AG08396 (cell line): ENCODE results near the gene C16orf90.

Experiments
- DNase-seq: peaks from one replicate; pipeline ENCODE4 v3.0.0; 2012; ENCODE audit warnings: low spot score, mixed read lengths

C16orf90 gene

DNA sequence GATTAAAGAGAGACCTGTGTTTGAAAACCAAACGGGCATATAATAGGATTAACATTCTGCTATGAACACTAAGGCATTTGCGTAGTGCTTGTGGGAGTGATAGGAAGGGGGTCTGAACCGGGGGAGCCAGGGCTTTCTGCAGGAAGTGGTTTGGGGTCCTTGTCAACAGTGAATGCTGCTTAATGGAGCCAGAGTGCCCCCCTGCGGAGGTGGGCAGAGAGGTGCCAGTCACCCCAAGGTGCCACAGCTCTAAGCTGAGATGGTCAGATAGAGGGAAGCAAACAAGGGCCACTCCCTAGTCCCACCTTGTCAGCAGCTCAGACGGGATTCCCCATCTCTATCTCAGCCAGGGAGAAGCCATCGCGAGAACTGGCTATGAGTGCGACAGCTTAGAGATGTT is 34.1 kb downstream of the C16orf90 start:
- DNase-seq, result no peak

DNA sequence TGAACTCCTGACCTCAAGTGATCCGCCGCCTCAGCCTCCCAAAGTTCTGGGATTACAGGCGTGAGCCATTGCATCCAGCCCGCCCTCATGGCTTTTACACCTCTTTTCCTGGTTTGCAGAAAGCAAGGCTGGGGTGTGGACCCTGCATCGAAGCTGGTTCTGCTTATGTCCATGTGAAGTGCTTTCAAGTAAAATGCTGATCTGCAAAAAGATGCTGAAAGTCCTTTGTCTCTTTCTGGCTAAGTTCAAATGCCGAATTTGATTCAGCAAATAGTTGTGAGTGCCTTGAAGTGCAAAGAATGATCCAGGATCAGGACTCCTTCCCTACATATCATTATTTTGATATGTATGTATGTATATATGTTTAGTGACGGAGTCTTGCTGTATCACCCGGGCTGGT is 34.7 kb downstream of the C16orf90 start:
- DNase-seq, result no peak

DNA sequence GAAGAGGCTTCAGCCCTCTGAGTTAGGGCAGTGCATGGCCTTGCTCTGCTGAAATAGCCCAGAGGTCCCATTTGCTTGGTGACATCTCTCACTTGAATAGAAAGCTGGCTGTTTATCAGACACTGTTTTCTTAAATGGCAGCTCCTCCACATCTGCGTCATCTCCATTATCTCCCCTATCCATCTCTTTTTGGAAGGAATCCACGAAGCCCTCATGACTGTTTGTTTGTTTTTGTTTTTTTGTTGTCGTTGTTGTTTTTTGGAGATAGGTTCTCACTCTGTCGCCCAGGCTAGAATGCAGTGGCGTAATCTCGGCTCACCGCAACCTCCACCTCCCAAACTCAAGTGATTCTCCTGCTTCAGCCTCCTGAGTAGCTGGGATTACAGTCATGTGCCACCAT is 35.2 kb downstream of the C16orf90 start:
- DNase-seq, result no peak

DNA sequence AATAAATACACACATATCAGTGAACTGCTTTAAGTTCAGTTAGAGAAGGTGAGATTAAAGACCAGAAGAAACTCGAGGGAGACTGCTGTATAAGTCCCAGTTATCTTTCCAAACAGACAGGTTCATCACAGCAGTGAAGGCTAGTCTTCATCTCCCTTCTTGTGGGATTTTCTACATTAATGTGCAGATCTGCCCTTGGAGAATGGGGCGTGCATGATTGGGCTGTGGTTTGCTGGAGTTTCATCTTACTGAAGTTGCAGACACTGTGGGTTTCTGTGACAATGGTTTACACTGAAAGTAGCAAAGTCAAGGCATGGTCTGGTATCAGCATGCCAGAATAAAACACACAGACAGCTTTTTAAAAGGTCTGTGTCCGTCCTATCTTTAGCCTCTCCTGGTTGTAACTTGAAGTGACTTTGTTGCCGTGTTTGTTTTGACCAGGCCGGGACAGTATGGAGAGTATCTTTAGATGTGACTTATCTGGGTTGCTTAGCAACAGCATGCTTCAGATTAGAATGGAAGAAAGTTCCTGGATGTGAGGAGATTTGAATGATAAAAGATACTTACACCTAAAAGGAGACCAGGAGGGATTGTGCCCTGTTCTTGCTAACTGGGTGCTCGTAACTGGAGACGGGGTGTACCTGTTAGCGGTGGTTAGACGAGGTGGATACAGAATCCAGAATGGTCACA is 35.7 kb downstream of the C16orf90 start:
- DNase-seq, result no peak

DNA sequence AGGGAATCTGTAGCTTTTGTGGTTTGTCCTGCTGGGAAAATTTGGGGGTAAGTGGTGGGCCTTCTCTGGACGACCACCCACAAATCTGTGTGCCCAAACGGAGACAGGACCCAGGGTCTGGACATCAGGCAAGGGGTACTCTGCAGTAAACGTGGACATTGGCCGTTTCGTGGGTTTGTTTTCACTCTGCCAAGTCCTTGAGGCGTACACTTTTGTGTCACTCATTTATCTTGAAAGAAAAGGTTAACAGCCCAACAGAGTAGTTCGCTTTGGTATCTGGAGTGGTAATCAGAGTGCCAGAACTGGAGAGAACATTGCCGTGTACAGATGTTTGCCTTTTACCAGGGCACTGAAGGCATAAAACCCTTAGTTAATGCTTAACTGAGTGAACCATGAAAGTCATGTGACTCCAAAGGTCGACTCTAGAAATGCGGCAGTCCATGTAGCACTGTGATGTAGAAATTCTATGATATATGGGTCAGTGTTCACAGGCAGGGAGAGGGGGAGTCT is 36.4 kb downstream of the C16orf90 start:
- DNase-seq, result peak; percentile 47

DNA sequence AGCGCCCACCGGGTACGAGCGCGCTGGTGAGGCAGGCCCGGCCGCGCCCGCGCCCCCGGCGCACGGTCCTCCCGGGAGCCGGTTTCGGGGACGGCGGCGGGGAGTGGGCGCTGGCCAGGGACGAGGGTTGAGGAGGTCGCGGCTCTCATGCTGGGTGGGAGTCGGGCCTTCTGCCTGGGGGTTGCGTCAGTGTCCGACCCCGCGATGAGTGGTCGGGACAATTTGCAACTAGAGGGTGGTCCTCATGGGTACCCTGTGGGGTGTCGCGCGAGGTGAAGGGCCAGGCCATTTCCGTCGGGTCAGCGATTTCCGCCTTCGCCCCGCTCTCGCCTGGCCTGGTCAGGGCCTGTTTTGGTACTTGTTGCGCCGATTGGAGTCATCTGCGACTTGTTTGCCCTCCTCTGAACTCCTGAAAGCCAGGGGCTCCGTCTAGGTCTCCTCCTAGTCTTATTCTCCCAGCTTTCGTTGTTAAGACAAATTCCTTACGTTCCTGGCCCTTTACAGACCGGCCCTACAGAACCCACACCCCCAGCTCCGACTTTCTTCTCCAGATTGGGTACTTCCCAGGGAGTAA is 36.9 kb downstream of the C16orf90 start:
- DNase-seq, result peak; percentile 68

DNA sequence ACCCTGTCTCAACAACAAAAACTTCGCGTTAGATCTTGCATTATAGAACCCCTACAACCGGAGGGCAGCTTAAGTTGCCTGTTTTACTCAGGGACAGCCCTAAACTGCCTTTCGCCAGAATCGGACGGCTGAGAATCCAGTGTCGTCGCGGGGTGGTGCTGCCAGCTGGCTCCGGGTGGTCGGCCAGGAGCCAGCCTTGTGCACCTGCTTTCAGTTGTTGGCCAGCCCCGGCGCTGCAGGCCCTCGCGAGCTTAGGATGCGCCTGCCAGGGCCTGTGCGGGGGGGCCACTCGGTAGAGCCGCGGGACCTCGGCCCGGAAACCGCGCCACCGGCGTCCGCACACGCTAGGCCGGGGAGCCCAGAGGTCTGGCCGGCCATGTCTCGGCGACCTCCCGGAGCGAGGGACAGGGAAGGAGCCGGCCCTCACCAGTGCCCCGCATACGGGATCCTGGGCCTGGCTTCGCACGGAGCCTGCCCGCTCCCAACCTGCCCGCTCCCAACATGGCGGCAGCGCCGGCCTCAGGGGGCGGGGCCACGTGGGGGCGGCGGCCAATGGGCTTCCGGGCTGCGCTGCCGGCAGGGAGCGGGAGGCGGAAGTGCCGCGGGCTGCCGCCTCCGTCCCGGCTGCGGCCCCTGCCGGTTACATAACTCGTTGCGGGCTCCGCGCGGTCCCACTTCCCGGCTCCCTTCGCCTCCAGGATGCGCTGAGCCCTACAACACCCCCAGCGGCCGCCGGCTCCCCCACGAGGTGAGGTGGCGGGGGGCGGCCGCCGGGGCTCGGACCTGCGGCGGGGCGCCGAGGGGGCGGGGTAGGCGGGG is 37.6 kb downstream of the C16orf90 start:
- DNase-seq, result peak; percentile 100

DNA sequence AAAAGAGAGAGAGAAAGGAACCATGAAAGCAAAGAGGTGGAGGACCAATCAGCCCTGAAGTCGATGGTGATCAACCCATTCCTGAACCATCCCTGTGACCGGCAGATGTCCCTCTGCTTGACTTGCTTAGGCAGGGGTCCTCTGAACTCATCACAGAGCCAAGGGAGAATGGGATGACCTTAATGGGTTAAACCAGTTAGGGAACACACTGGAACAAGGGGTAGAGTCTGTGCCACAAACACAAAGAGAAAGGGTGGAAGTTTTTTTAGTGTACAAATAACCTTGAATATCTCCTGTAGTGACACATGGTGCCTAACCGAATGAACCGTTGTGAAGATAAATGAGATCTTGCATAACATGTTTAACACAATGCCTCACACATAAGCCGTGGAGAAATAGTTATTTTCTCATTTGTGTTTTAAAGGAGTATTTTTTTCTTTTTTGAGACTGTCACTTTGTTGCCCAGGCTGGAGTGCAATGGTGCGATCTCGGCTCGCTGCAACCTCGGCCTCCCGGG is 40.6 kb downstream of the C16orf90 start:
- DNase-seq, result no peak

DNA sequence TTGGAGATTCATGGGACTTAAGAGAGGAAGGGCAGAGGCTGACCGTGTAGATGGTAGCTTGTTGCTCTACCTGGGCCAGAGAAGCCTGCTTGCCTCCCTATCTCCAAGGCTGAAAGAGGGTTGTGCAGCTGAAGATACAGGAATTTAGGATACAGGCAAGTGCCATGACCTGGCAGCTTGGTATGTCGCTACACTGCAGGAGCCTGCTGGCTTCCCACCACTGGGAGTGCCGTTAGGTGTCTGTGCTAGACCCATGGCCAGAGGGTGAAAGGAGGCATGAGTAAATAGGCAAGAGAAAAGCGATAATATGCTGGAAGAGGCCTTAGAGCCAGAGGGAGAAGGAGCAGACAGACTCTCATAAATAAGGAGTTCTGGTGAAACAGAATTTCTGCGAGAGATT is 41.2 kb downstream of the C16orf90 start:
- DNase-seq, result no peak

DNA sequence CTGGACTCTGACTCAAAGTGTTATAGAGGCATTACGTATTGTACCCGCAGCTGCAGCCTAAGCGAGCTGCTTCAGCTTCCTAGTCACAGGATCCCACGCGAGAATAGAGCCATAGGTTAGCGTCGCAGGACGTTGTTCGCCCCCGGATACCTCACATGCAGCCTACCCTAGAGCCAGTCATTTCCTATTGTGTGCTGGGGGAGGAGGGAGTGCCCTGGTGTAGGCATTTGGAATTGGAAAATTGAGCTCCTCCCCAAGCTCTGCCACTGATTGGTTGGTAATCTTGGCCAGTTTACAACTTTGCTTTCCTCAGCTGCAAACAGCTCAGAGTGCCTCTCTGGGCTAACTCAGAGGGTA is 51.3 kb downstream of the C16orf90 start:
- DNase-seq, result peak; percentile 69
